A549 (cell line): ENCODE results near the gene PUM1. TPM values are rescaled to one million over a fixed set of nuclear protein-coding genes. Genes with fewer than 3 reads are reported as not detected.

Experiments used
- ATAC-seq, 2 experiments: fragments of 200-7000 bp in 1 of 2; fragments of >200 bp in 1 of 2; cut with Nextera tagmentation in 1 of 2; cut with Tn5 transposase in 1 of 2; 3 replicates each; pipeline versions ENCODE4 v1.8.0 to v1.9.1; 2018 to 2020; ENCODE audit warnings: mild to moderate bottlenecking in 1 of 2, moderate library complexity in 1 of 2
- CTCF ChIA-PET: fragments of 300-600 bp; sonication (Branson Sonifier 250); formaldehyde crosslinking; extraction: SDS; loops from one replicate; lab custom pipeline; 2021; ENCODE audit warnings: antibody characterized with exemption, inconsistent platforms; lab: Yijun Ruan, JAX
- POLR2A ChIA-PET: fragments of 350-600 bp; formaldehyde crosslinking; extraction: SDS; loops from one replicate; lab custom pipeline; 2021; ENCODE audit warnings: antibody characterized with exemption, inconsistent platforms; lab: Yijun Ruan, JAX
- DNase-seq, 2 experiments: peaks; one replicate each; pipeline versions ENCODE4 v3.0.0 to v3.0.0-alpha.2; 2011 to 2016; ENCODE audit warnings: low read depth in 1 of 2, low spot score in 1 of 2
- FAIRE-seq: peaks from 2 replicates; lab custom pipeline; 2011; peaks lifted over from hg19 to GRCh38; lab: Jason Lieb, UNC
- H3K27ac ChIP-seq, 2 experiments: fragments of >200 bp; sonication (Bioruptor Twin); formaldehyde crosslinking; 3 replicates each; pipeline ENCODE4 v1.5.1; 2016 to 2017
- H3K4me1 ChIP-seq: fragments of >200 bp; sonication (Bioruptor Twin); formaldehyde crosslinking; 3 replicates; pipeline ENCODE4 v1.6.1; 2016
- H3K4me2 ChIP-seq: fragments of >200 bp; sonication (Bioruptor Twin); formaldehyde crosslinking; 3 replicates; pipeline ENCODE4 v1.6.1; 2016
- H3K4me3 ChIP-seq: fragments of >200 bp; sonication (Bioruptor Twin); formaldehyde crosslinking; 3 replicates; pipeline ENCODE4 v1.5.1; 2016
- H3K9me3 ChIP-seq: fragments of >200 bp; sonication (Bioruptor Twin); formaldehyde crosslinking; 3 replicates; pipeline ENCODE4 v1.6.1; 2016
- ATOH8 ChIP-seq: fragments of 250-450 bp; sonication (Bioruptor Pico); IDR thresholded peaks from 2 replicates; pipeline ENCODE4 v1.5.0; 2020; ENCODE audit warnings: low read depth, mild to moderate bottlenecking, moderate library complexity
- BHLHE40 ChIP-seq: IDR thresholded peaks from 2 replicates; pipeline ENCODE4 v1.6.1; 2012; ENCODE audit warnings: low read depth, low read length, inconsistent platforms
- E2F6 ChIP-seq: IDR thresholded peaks from 2 replicates; pipeline ENCODE4 v1.6.1; 2012; ENCODE audit warnings: low read depth, borderline replicate concordance
- EHF ChIP-seq: fragments of 250-450 bp; sonication (Bioruptor Pico); IDR thresholded peaks from 2 replicates; pipeline ENCODE4 v1.5.0; 2020; ENCODE audit warnings: mild to moderate bottlenecking
- FOSL2 ChIP-seq, 2 experiments: fragments of 450-650 bp in 1 of 2; fragments of >200 bp in 1 of 2; sonication (Bioruptor Twin) in 1 of 2; formaldehyde crosslinking; IDR thresholded peaks; 2 replicates each; pipeline versions ENCODE4 v1.5.0 to v1.6.1; 2016 to 2020; ENCODE audit warnings: mild to moderate bottlenecking in 1 of 2, moderate library complexity in 1 of 2
- HMGXB4 ChIP-seq: fragments of 250-450 bp; sonication (Bioruptor Pico); IDR thresholded peaks from 2 replicates; pipeline ENCODE4 v1.5.0; 2021; ENCODE audit warnings: mild to moderate bottlenecking, moderate library complexity, borderline replicate concordance
- HOXB13 ChIP-seq: fragments of 250-450 bp; sonication (Bioruptor Pico); IDR thresholded peaks from 2 replicates; pipeline ENCODE4 v1.5.0; 2020; ENCODE audit warnings: low read depth, mild to moderate bottlenecking, moderate library complexity
- JUNB ChIP-seq: fragments of >200 bp; sonication (Bioruptor Twin); formaldehyde crosslinking; IDR thresholded peaks from 2 replicates; pipeline ENCODE4 v1.6.1; 2016
- KDM5A ChIP-seq: fragments of 200-600 bp; sonication (generic); IDR thresholded peaks from 2 replicates; pipeline ENCODE4 v1.6.1; 2016; ENCODE audit warnings: antibody characterized with exemption, mild to moderate bottlenecking
- MAFK ChIP-seq: fragments of 450-650 bp; IDR thresholded peaks from 2 replicates; pipeline ENCODE4 v1.6.1; 2014; ENCODE audit not compliant: partially characterized antibody
- NFE2L2 ChIP-seq: fragments of 150-350 bp; conservative IDR thresholded peaks from 2 replicates; pipeline ENCODE4 v1.6.1; 2014; ENCODE audit warnings: low read length
- PHF8 ChIP-seq: fragments of 200-600 bp; sonication (generic); IDR thresholded peaks from 2 replicates; pipeline ENCODE4 v1.6.1; 2016; ENCODE audit warnings: low read depth, mild to moderate bottlenecking, antibody characterized with exemption, moderate library complexity, borderline replicate concordance
- POLR2AphosphoS2 ChIP-seq: conservative IDR thresholded peaks from 2 replicates; pipeline ENCODE4 v1.6.1; 2012; ENCODE audit warnings: low read length, improper control_type of control experiment, inconsistent platforms
- RARB ChIP-seq: fragments of 250-450 bp; sonication (Bioruptor Pico); IDR thresholded peaks from 2 replicates; pipeline ENCODE4 v1.8.0; 2021; ENCODE audit warnings: mild to moderate bottlenecking, moderate library complexity
- RFX5 ChIP-seq: fragments of 450-650 bp; IDR thresholded peaks from 2 replicates; pipeline ENCODE4 v1.7.1; 2014; ENCODE audit warnings: antibody characterized with exemption, mild to moderate bottlenecking, moderate library complexity
- SREBF2 ChIP-seq: fragments of 450-650 bp; IDR thresholded peaks from 2 replicates; pipeline ENCODE4 v1.6.1; 2014; ENCODE audit warnings: mild to moderate bottlenecking, moderate library complexity
- TP53 ChIP-seq: fragments of 250-450 bp; sonication (Bioruptor Pico); IDR thresholded peaks from 2 replicates; pipeline ENCODE4 v1.5.0; 2021; ENCODE audit warnings: mild to moderate bottlenecking, moderate library complexity
- ZFP36 ChIP-seq: fragments of 450-650 bp; IDR thresholded peaks from 2 replicates; pipeline ENCODE4 v1.6.1; 2014; ENCODE audit warnings: borderline replicate concordance; ENCODE audit not compliant: partially characterized antibody
- ZSCAN20 ChIP-seq: fragments of 250-450 bp; sonication (Bioruptor Pico); IDR thresholded peaks from 2 replicates; pipeline ENCODE4 v1.8.0; 2022; ENCODE audit warnings: mild to moderate bottlenecking, moderate library complexity
- WGBS: methylation state at CpG from one replicate; pipeline ENCODE4 v1.1.6; 2017; ENCODE audit errors: missing lambda C conversion rate; 5-methylcytosine and 5-hydroxymethylcytosine counted together
- polyA plus RNA-seq, 4 experiments: library from polyadenylated mRNA; depleted of rRNA in 3 of 4; stranded (reverse); fragments of >200 nt; fragmentation: RNase III in 1 of 4; extraction: RNeasy Plus Mini Kit Qiagen cat#74134 plus additional on column Dnase treatment in 1 of 4; gene quantifications; 2 replicates in 3 of 4; 3 replicates in 1 of 4; pipeline ENCODE4 v1.2.3, GENCODE V29; 2011 to 2017
- TF ChIP-seq, protein P1 (sequence below): fragments of 150-350 bp; IDR thresholded peaks from 2 replicates; pipeline ENCODE4 v1.6.1; 2014; ENCODE audit warnings: low read depth, mild to moderate bottlenecking, low read length
- TF ChIP-seq, protein P2 (sequence below): fragments of 450-650 bp; IDR thresholded peaks from 2 replicates; pipeline ENCODE4 v1.6.1; 2014; ENCODE audit warnings: antibody characterized with exemption

The PUM1 gene
- polyA plus RNA-seq, 2 of the 4 experiments (the other 2 are of a cell fraction): 30.2 to 55.3 TPM

GRCh38 chr1:30920827-30921226, 144.7 kb downstream of the PUM1 start:
- H3K4me3 ChIP-seq: no peak overlapping the region
- CTCF ChIA-PET: interaction anchor here (0.6 to 4.3 kb wide), 5 partner anchors 9 to 119 kb away, joined by 3 to 22 read pairs (median 18); no protein-coding TSS in a partner anchor
- no peaks in the 10 kb centered on the region for H3K9me3 ChIP-seq
- no peak overlapping the region for H3K27ac ChIP-seq
- ATAC-seq: no peak
- TF ChIP-seq TP53 (CRISPR knock-in tag): no peak
- TF ChIP-seq PHF8: no peak
- no peak for TF ChIP-seq BHLHE40
- TF ChIP-seq, protein P1, sequence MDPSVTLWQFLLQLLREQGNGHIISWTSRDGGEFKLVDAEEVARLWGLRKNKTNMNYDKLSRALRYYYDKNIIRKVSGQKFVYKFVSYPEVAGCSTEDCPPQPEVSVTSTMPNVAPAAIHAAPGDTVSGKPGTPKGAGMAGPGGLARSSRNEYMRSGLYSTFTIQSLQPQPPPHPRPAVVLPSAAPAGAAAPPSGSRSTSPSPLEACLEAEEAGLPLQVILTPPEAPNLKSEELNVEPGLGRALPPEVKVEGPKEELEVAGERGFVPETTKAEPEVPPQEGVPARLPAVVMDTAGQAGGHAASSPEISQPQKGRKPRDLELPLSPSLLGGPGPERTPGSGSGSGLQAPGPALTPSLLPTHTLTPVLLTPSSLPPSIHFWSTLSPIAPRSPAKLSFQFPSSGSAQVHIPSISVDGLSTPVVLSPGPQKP: no peak
- no peak for TF ChIP-seq POLR2AphosphoS2
- TF ChIP-seq EHF (CRISPR knock-in tag): no peak
- TF ChIP-seq NFE2L2: no peak
- TF ChIP-seq RARB: no peak
- TF ChIP-seq RFX5: no peak
- no peak for TF ChIP-seq ZFP36
- no peak for TF ChIP-seq ZSCAN20 (CRISPR knock-in tag)
- no peak for TF ChIP-seq E2F6
- no peak for TF ChIP-seq HOXB13 (CRISPR knock-in tag)
- TF ChIP-seq, all 56 proteins: peak for 0
- 86% methylated on average over 7 of the region's 7 CpGs for WGBS
- no peak overlapping the region for H3K4me2 ChIP-seq
- DNase-seq: no peak
- no peak for FAIRE-seq
- H3K4me1 ChIP-seq: no peaks in the 10 kb centered on the region
- POLR2A ChIA-PET: no interaction called here

DNA sequence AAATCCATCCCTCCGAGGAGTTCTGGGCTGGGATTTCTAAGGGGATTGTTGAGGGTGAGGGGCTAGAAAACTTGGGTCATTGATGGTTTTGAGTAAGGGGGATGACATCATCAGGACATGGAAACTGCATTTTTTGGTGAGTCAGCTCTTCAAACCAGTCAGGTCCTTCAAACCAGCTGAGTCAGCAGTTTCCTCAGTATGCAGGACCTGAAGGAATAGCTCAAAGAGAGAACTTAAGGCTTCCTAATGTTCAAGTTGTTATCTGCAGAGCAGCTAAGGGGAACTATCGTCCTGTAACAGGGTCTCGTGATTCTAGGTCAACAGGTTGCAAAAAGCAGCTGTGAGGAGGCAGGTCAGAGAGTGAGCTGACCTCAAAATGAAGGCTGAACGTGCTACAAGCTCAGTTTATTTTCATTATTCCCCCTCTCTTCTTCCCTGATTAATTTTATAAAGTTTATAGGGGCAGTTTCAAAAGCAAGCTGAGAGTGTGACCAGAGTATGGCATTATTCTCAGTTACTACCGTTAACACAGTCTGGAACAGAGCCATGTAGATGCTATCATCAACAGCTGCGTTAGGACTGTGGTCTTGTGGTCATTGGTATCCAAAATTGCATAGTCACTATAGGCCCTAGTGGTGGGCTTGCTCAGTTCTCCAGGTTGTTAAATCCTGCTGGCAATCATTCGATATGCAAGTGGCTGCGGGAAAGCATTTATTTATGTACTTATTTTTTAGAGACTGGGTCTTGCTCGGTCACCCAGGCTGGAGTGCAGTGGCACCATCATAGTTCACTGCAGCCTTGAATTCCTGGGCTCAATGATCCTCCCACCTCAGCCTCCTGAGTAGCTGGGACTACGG, 146.3 kb downstream of the PUM1 start:
- POLR2A ChIA-PET: no interaction called here
- Histone ChIP-seq H3K9me3 (no peaks in the 10 kb centered on the region), H3K4me3 (no peak overlapping the region), H3K27ac (no peak overlapping the region), H3K4me1 (no peaks in the 10 kb centered on the region), H3K4me2 (no peak overlapping the region)
- no peak for FAIRE-seq
- 87% methylated on average over 10 of the region's 10 CpGs for WGBS
- TF ChIP-seq, protein P2, sequence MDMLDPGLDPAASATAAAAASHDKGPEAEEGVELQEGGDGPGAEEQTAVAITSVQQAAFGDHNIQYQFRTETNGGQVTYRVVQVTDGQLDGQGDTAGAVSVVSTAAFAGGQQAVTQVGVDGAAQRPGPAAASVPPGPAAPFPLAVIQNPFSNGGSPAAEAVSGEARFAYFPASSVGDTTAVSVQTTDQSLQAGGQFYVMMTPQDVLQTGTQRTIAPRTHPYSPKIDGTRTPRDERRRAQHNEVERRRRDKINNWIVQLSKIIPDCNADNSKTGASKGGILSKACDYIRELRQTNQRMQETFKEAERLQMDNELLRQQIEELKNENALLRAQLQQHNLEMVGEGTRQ: no peak
- no peak for TF ChIP-seq RFX5
- no peak for TF ChIP-seq HMGXB4
- no peak for TF ChIP-seq FOSL2 (IDR thresholded peaks at IDR 0.05)
- 0 out of 2 replicates have a peak, but pooled peaks have one; percentile 12 for TF ChIP-seq FOSL2 (CRISPR knock-in tag; IDR thresholded peaks at IDR 0.05)
- TF ChIP-seq SREBF2: no peak
- no peak for TF ChIP-seq KDM5A
- TF ChIP-seq JUNB: no peak
- no peak for TF ChIP-seq ATOH8 (CRISPR knock-in tag)
- TF ChIP-seq MAFK: peak; percentile 100
- no peak for ATAC-seq
- no peak for DNase-seq
- CTCF ChIA-PET: interaction anchor here (0.6 to 4.3 kb wide), 6 partner anchors 8 to 137 kb away, joined by 3 to 22 read pairs (median 14); no protein-coding TSS in a partner anchor
